Measurements from ENCODE around the gene LSM11. TPM values are rescaled to one million over a fixed set of nuclear protein-coding genes. Genes with fewer than 3 reads are reported as not detected.

Gene LSM11
- polyA plus RNA-seq, 1 experiment: 2.5 TPM

DNA sequence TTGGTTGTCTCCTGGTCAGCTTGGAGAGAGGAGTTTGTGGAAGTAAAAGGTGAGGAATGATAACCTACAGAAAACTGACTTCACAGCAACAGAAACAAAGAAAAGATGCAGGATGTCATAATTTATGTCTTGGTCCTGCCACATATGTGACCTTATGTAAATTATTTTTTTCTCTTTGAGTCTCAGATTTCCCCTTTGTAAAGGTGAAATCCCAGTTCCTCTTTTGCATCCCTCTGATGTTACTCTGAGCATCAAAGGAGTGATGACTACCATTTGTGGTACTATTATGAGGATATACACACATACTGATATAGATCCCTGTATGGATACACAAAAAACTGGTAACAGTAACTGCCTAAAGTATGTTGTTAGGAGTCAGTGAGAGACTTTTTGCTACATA is 13.7 kb upstream of the LSM11 start:
- DNase-seq (ENCODE audit: low read depth, low spot score): no peak
- no peak overlapping the region for H3K27ac ChIP-seq (ENCODE audit: low read depth, low read length)
- ChIA-PET CTCF (interaction anchor here (1.0 to 3.8 kb wide), 3 partner anchors 12 to 361 kb away, joined by 4 to 47 read pairs (median 10); partner anchors contain the start of gene LSM11), POLR2A (no interaction called here)
- H3K4me3 ChIP-seq (ENCODE audit: low read depth, low read length): no peak overlapping the region
- no peaks in the 10 kb centered on the region for H3K9me3 ChIP-seq (ENCODE audit: control insufficient read depth, insufficient read depth, low read length)
- TF ChIP-seq, protein P1, sequence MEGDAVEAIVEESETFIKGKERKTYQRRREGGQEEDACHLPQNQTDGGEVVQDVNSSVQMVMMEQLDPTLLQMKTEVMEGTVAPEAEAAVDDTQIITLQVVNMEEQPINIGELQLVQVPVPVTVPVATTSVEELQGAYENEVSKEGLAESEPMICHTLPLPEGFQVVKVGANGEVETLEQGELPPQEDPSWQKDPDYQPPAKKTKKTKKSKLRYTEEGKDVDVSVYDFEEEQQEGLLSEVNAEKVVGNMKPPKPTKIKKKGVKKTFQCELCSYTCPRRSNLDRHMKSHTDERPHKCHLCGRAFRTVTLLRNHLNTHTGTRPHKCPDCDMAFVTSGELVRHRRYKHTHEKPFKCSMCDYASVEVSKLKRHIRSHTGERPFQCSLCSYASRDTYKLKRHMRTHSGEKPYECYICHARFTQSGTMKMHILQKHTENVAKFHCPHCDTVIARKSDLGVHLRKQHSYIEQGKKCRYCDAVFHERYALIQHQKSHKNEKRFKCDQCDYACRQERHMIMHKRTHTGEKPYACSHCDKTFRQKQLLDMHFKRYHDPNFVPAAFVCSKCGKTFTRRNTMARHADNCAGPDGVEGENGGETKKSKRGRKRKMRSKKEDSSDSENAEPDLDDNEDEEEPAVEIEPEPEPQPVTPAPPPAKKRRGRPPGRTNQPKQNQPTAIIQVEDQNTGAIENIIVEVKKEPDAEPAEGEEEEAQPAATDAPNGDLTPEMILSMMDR (IDR thresholded peaks at IDR 0.05; ENCODE audit: low read depth, low read length): no peak
- H3K27me3 ChIP-seq (ENCODE audit: control insufficient read depth, insufficient read depth, low read length): no peaks in the 10 kb centered on the region

DNA sequence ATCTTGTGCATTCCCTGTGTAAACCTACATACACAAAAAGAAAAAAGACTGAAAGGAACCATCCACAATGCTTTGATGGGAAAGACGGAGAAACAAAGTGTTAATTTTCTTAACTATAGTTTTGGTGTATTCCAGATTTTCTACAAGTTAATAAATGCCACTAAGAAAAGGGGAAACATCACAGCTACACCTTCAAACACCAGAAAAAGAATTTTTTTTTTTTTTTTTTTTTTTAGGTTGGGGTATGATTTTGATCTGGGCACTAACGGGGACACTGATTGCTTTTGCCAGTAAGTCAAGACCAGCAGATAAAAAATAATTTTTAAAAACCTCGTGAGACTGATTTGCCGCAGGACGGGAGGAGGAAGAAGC is 12.6 kb upstream of the LSM11 start:
- POLR2A ChIA-PET: interaction anchor here (0.5 to 1.1 kb wide), 6 partner anchors 12 to 588 kb away, joined by 3 to 6 read pairs (median 4); partner anchors contain the start of genes ADAM19 and MED7
- no peak for DNase-seq (ENCODE audit: low read depth, low spot score)
- no peaks in the 10 kb centered on the region for H3K27me3 ChIP-seq (ENCODE audit: control insufficient read depth, insufficient read depth, low read length)
- no peaks in the 10 kb centered on the region for H3K9me3 ChIP-seq (ENCODE audit: control insufficient read depth, insufficient read depth, low read length)
- CTCF ChIA-PET: interaction anchor here (0.6 to 3.8 kb wide), 13 partner anchors 11 to 676 kb away, joined by 3 to 47 read pairs (median 4); partner anchors contain the start of gene LSM11
- H3K27ac ChIP-seq (ENCODE audit: low read depth, low read length): peak overlapping the region; percentile 88
- TF ChIP-seq, protein P1 (IDR thresholded peaks at IDR 0.05; ENCODE audit: low read depth, low read length): no peak
- H3K4me3 ChIP-seq (ENCODE audit: low read depth, low read length): peak overlapping the region; percentile 77

DNA sequence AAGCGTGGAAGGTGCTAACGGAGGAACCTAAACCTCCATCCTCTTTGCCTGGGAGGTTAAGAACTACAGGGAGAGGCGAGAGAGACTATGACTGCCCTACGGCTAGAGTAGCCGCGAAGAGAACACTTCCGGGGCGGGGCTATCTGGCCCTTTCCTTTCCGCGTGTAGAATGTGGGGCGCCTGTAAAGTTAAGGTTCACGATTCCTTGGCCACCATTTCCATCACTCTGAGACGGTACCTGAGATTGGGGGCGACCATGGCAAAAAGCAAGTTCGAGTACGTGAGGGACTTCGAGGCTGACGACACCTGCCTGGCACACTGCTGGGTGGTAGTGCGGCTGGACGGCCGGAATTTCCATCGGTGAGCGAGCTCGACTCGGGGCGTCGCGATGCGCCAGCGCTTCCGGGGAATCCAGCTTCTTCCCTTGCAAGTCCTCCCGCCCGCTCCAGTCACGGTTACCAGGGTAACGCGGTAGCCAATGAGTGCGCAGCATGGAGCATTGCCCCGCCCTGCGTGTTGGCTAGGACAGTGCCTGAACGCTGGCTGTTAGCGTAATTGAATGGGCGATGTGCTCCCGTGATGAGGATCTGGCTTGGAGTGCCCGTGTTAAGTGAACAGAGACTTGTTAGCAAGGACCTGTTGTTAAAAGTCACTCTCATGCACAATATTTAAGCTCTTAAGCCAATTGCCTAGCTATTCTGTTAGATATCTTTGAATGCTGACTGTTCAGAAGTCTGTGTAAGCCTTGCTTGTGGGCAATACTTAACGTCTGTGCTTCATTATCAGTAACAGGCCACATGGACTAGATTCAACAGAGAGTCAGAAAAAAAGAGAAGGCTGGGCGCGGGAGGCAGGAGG is 12.0 kb upstream of the LSM11 start, which contains the start of gene THG1L:
Gene THG1L, plus strand, starts transcription at position 149 of the 858 bp plus-strand sequence. Its CDS starts 21 bp downstream, at position 170.
- TF ChIP-seq, protein P1 (IDR thresholded peaks at IDR 0.05; ENCODE audit: low read depth, low read length): no peak
- no peaks in the 10 kb centered on the region for H3K9me3 ChIP-seq (ENCODE audit: control insufficient read depth, insufficient read depth, low read length)
- POLR2A ChIA-PET: interaction anchor here (0.5 to 1.1 kb wide), 6 partner anchors 13 to 589 kb away, joined by 3 to 6 read pairs (median 4); partner anchors contain the start of genes ADAM19 and MED7
- no peaks in the 10 kb centered on the region for H3K27me3 ChIP-seq (ENCODE audit: control insufficient read depth, insufficient read depth, low read length)
- CTCF ChIA-PET: interaction anchor here (0.8 to 3.8 kb wide), 11 partner anchors 10 to 584 kb away, joined by 3 to 47 read pairs (median 4); partner anchors contain the start of gene LSM11
- peak within 1 kb of the TSS; percentile 88 for H3K27ac ChIP-seq (ENCODE audit: low read depth, low read length)
- H3K4me3 ChIP-seq (ENCODE audit: low read depth, low read length): peak within 1 kb of the TSS; percentile 77
- peak; percentile 95 for DNase-seq (ENCODE audit: low read depth, low spot score)

DNA sequence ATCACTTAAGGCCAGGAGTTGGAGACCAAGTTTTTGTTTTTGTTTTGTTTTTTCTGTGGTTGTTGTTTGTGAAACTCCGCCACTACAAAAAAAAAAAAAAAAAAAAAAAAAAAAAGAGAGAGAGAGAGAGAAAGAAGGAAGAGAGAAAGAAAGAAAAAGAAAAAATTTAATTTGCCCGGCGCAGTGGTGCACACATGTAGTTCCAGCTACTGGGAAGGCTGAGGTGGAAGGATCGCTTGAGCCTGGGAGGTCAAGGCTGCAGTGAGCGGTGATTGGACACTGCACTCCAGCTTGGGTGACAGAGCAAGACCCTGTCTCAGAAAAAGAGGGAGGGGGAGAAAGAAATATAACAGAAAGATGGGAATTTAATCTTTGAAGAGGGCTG is 11.4 kb upstream of the LSM11 start:
- POLR2A ChIA-PET: interaction anchor here (0.8 to 1.1 kb wide), 4 partner anchors 13 to 590 kb away, joined by 3 to 5 read pairs (median 4); partner anchors contain the start of genes ADAM19 and MED7
- DNase-seq (ENCODE audit: low read depth, low spot score): no peak
- CTCF ChIA-PET: interaction anchor here (0.9 to 3.8 kb wide), 4 partner anchors 9 to 583 kb away, joined by 3 to 47 read pairs (median 8); partner anchors contain the start of gene LSM11

More for the DNA sequence above, 11.4 kb upstream of the LSM11 start:
- peak overlapping the region; percentile 77 for H3K4me3 ChIP-seq (ENCODE audit: low read depth, low read length)
- H3K9me3 ChIP-seq (ENCODE audit: control insufficient read depth, insufficient read depth, low read length): no peaks in the 10 kb centered on the region
- TF ChIP-seq, protein P1 (IDR thresholded peaks at IDR 0.05; ENCODE audit: low read depth, low read length): no peak
- no peak overlapping the region for H3K27ac ChIP-seq (ENCODE audit: low read depth, low read length)
- H3K27me3 ChIP-seq (ENCODE audit: control insufficient read depth, insufficient read depth, low read length): no peaks in the 10 kb centered on the region

All from AG04450 (cell line).